Prostate gland (tissue), 2 donors: ENCODE data around the gene TRRAP.

ENCODE experiments used
- POLR2A ChIP-seq: fragments of 450-650 bp; IDR thresholded peaks from one replicate; pipeline ENCODE4 v1.6.1; 2016; ENCODE audit warnings: antibody characterized with exemption, mild to moderate bottlenecking
- POLR2AphosphoS5 ChIP-seq: sonication (generic); formaldehyde crosslinking; IDR thresholded peaks from one replicate; pipeline ENCODE4 v1.6.1; 2017; ENCODE audit warnings: antibody characterized with exemption
- TF ChIP-seq, protein P1 (sequence below), 4 experiments: fragments of 200-600 bp in 2 of 4; fragments of 450-650 bp in 2 of 4; sonication (generic) in 2 of 4; IDR thresholded peaks; 1 replicate in 3 of 4; 2 replicates in 1 of 4; pipeline ENCODE4 v1.5.1; 2016 to 2019; ENCODE audit warnings: antibody characterized with exemption in 4 of 4, mild to moderate bottlenecking in 2 of 4, moderate library complexity in 2 of 4

DNA sequence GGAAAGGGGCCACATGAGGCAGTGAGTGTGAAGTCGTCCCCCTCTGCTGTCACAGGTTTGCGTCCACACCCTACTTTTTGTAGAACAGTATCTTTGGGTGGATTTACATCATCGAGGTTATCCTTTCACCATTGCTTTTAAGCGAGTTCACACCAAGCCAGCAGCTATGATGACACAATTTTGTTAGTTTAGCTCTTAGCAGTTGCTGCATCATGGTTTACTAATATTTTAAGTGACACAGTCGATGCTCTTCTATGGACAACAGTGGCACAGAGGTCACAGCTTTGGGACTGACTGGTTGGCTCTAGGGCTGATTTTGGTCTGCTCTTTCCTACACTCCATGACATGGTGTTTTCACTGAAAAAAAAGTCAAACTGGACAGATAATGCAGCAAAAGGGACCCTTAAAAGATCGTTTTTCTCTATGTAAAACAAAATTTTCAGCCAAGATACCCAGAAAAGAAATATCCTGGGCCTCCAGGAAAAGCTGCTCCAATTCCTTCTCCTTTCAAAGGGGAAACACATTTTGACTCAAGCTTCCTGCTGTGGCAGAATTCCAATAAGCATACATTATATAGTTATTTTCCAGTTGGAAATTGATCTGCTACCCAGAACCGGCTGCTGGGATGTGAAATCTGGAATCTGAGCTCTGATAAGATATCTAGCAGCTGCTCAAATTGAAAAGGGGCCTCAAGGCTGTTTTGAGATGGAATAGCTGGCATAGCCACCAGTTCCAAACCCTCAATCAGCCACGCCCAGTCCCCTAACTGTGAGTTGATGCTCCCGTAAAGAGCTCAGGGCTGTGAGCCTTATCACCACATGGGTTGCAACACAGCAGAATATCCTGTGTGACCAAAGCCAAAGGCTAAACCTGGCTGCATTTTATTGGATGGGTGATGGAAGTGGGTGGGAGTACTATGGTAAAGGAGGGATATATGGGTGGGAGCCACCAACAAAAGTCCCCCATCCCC is 151.4 kb downstream of the TRRAP start:
- TF ChIP-seq POLR2AphosphoS5, result no peak
- TF ChIP-seq, protein P1, sequence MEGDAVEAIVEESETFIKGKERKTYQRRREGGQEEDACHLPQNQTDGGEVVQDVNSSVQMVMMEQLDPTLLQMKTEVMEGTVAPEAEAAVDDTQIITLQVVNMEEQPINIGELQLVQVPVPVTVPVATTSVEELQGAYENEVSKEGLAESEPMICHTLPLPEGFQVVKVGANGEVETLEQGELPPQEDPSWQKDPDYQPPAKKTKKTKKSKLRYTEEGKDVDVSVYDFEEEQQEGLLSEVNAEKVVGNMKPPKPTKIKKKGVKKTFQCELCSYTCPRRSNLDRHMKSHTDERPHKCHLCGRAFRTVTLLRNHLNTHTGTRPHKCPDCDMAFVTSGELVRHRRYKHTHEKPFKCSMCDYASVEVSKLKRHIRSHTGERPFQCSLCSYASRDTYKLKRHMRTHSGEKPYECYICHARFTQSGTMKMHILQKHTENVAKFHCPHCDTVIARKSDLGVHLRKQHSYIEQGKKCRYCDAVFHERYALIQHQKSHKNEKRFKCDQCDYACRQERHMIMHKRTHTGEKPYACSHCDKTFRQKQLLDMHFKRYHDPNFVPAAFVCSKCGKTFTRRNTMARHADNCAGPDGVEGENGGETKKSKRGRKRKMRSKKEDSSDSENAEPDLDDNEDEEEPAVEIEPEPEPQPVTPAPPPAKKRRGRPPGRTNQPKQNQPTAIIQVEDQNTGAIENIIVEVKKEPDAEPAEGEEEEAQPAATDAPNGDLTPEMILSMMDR (IDR thresholded peaks at IDR 0.05), result no peak
- TF ChIP-seq POLR2A, result no peak
